Pancreas (tissue), 10 donors: ENCODE measurements around the gene BAK1. TPM values are rescaled to one million over a fixed set of nuclear protein-coding genes. Genes with fewer than 3 reads are reported as not detected.

Experiments
- ATAC-seq, 4 donors: fragments of 200-7000 bp; cut with Tn5 transposase; one replicate each; pipeline versions ENCODE4 v1.8.0 to v1.9.1; 2020; ENCODE audit warnings: mild to moderate bottlenecking in 4 of 4, moderate library complexity in 4 of 4
- DNase-seq, 6 donors: peaks; one replicate each; pipeline ENCODE4 v3.0.0-alpha.2; 2020
- FAIRE-seq: peaks from 2 replicates; lab custom pipeline; 2012; peaks lifted over from hg19 to GRCh38; lab: Jason Lieb, UNC
- H3K27ac ChIP-seq, 4 donors: fragments of 200-600 bp; sonication (generic); 1 replicate in 3 of 4; 2 replicates in 1 of 4; pipeline versions ENCODE4 v1.5.0 to v1.8.0; 2020
- H3K27me3 ChIP-seq, 4 donors: fragments of 200-600 bp; one replicate each; pipeline ENCODE4 v1.8.0; 2021
- H3K36me3 ChIP-seq, 3 donors: fragments of 200-600 bp; sonication (generic) in 1 of 3; one replicate each; pipeline versions ENCODE4 v1.5.0 to v1.8.0; 2020 to 2021
- H3K4me1 ChIP-seq, 3 donors: fragments of 200-600 bp; one replicate each; pipeline ENCODE4 v1.8.0; 2021
- H3K4me3 ChIP-seq, 4 donors: fragments of 200-600 bp; sonication (generic) in 2 of 4; one replicate each; pipeline versions ENCODE4 v1.5.0 to v1.8.0; 2020 to 2021
- H3K9me3 ChIP-seq, 4 donors: fragments of 200-600 bp; one replicate each; pipeline ENCODE4 v1.8.0; 2021
- WGBS, 2 donors: extraction: QIAGEN DNeasy Blood & Tissue Kit; methylation state at CpG; one replicate each; pipeline ENCODE4 v1.1.7; 2013; 5-methylcytosine and 5-hydroxymethylcytosine counted together
- intact Hi-C, 3 donors: fragments of 100-400 bp; cut with DNase I; formaldehyde crosslinking; loops; one replicate each; pipeline versions ENCODE4 v1.11.1 to v1.14.2; 2022
- polyA plus RNA-seq, 2 donors: library from polyadenylated mRNA; stranded (reverse); fragments of 200-250 nt; gene quantifications; one replicate each; pipeline ENCODE4 v1.2.3, GENCODE V29; 2013
- total RNA-seq, 6 donors: library from RNA; stranded (reverse); fragmentation: NEBNext Ultra II Directional in 4 of 6; extraction: Animal tissue kit (Norgen Biotek cat#: 25700) in 4 of 6; gene quantifications; one replicate each; pipeline versions ENCODE4 v1.2.1 to v1.2.4, GENCODE V29; 2021 to 2023
- TF ChIP-seq, protein P1 (sequence below), 4 donors: fragments of 200-600 bp; sonication (generic) in 3 of 4; IDR thresholded peaks; one replicate each; pipeline versions ENCODE4 v1.5.0 to v1.8.0; 2021; ENCODE audit warnings: antibody characterized with exemption in 4 of 4
- donor health status: healthy with polysubstance abuse.
- donor health status: DM: no; HTN: no; CAD: no; lungs with moderate emphysema.
- donor health status: DM: no; HTN: no; CAD: no.
- donor health status: control.
- donor health status: control.
- donor health status: Bipolar disorder and iron deficiency.
- donor health status: DM: yes; HTN: yes; CAD: no.
- donor health status: DM: no; HTN: no; CAD: no.
- donor health status: DM: no; HTN: no; CAD: no.
- donor health status: DM: yes; HTN: yes; CAD: no.

The BAK1 gene
- total and polyA plus RNA-seq, 8 donors, result 5.6 to 11.2 (median 7.3) TPM

DNA sequence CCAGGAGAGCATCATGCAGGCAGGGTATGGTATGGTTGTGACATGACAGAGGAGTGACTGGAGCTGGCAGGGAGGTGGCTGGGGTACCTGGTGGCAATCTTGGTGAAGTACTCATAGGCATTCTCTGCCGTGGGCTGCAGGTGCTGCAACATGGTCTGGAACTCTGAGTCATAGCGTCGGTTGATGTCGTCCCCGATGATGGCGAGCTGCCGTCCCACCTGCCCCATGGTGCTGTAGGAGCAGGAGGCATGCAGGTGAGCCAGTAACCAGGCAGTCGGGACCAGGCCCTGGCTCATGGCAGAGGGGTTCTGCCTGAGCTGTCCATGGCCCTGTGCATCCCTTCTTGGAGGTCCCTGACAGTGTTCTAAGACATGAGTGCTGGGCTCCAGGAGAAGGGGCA lies 4.9 kb downstream of the BAK1 start:
- intact Hi-C loops, result no loop called here
- H3K36me3 ChIP-seq, result peaks cover 0 to 11% (median 4%) of the 10 kb centered on the region in 3 donors
- WGBS, 2 donors, result 92 to 97% methylated on average over 8 of the region's 8 CpGs

DNA sequence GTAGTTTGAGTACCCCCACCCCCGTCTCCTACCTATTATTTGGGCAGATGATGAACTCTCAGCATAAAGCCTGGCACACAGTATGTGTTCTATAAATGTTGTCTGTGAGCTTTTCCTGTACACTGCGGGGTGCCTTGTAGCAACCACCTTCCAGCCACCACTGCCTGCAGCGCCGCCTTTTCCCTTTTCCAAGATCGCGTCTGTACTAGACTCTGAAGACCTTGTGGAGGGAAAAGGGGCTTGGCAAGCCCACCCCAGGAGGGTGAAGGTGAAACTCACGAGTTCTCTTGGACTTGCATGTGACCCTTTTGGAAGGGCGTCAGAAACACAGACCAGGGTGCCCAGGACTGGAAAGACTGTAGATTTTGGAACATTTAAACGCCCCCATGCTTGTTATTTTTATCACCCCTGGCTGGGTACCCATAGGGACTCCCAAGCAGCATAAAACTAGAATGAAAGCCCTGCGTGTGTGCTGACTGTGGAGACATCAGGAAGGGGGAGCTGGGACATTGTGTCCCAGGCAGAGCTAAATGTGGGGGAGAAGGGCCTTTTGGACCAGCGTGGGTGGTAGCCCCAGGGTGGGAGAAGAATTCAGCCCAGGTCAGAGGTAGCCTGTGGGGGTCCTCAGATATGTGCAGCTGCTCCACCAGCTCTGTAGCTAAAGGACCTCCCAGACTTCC lies 8.3 kb downstream of the BAK1 start:
- WGBS, 2 donors, result 50 to 56% methylated on average over 11 of the region's 11 CpGs
- peak overlapping the region; percentile 73 to 85 (median 85) for H3K27ac ChIP-seq
- no peak for FAIRE-seq

More for the DNA sequence above, 4.9 kb downstream of the BAK1 start:
- no peak overlapping the region for H3K4me3 ChIP-seq
- no peak for FAIRE-seq
- ATAC-seq, result no peak
- DNase-seq, result no peak
- H3K4me1 ChIP-seq, result peaks cover 0 to 15% (median 10%) of the 10 kb centered on the region in 3 donors
- TF ChIP-seq, protein P1, sequence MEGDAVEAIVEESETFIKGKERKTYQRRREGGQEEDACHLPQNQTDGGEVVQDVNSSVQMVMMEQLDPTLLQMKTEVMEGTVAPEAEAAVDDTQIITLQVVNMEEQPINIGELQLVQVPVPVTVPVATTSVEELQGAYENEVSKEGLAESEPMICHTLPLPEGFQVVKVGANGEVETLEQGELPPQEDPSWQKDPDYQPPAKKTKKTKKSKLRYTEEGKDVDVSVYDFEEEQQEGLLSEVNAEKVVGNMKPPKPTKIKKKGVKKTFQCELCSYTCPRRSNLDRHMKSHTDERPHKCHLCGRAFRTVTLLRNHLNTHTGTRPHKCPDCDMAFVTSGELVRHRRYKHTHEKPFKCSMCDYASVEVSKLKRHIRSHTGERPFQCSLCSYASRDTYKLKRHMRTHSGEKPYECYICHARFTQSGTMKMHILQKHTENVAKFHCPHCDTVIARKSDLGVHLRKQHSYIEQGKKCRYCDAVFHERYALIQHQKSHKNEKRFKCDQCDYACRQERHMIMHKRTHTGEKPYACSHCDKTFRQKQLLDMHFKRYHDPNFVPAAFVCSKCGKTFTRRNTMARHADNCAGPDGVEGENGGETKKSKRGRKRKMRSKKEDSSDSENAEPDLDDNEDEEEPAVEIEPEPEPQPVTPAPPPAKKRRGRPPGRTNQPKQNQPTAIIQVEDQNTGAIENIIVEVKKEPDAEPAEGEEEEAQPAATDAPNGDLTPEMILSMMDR (IDR thresholded peaks at IDR 0.05), result no peak
- no peak overlapping the region for H3K27ac ChIP-seq
- H3K9me3 ChIP-seq, result no peaks in the 10 kb centered on the region
- H3K27me3 ChIP-seq, result no peaks in the 10 kb centered on the region

DNA sequence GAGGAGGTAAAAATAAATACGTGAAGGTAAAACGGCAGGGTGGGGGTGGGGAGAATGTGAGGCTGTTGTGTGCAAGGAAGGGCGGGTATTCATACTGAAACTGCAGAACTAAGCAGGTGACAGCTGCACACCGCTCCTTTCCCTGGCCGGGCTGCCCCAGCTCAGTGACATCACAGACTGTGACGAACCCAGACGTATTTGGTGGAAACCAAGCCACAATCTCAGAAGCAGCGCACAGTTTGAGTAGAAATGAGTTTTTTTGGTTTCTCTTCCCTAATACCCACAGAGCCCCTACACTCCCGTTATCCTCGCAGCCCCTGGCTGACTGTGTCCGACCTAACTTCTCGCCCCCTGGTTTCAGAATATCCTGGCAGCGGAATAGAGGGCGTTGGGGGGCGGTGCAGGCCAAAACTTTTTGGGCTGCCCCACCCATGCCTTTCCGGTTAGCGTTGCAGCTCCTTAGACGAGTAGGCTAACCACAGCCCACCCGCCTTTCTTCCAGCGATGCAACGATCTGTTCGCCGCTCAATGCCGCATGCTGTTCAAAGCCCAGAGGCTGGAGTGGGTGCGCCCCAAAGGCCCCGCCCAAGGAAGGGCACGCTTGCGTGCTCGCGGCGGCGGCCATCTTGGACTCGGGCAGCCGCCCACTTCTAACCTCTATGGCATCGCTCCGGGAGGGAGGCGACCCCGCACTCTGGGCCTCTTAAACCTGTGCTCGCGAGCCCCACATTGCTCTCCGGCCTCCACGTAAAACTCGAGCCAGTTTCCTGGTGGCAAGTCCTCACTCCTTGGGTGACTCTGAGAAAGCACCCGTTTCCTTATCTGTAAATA lies 9.1 kb downstream of the BAK1 start:
- Histone ChIP-seq H3K9me3 (no peaks in the 10 kb centered on the region), H3K27ac (peak overlapping the region; percentile 73 to 85 (median 85)), H3K36me3 (peaks cover 0 to 11% (median 4%) of the 10 kb centered on the region in 3 donors), H3K4me3 (peak overlapping the region; percentile 36 to 76 (median 58)), H3K27me3 (no peaks in the 10 kb centered on the region), H3K4me1 (peaks cover 0 to 4% (median 0%) of the 10 kb centered on the region in 3 donors)
- peak; percentile 96 to 98 (median 98) for ATAC-seq
- WGBS, 2 donors, result 0% methylated on average over 43 to 44 of the region's 44 CpGs
- TF ChIP-seq, protein P1 (IDR thresholded peaks at IDR 0.05), result no peak
- FAIRE-seq, result no peak
- intact Hi-C loops, result no loop called here
- DNase-seq, result peak; percentile 74 to 93 (median 83)

More for the DNA sequence above, 8.3 kb downstream of the BAK1 start:
- DNase-seq, result no peak
- no peaks in the 10 kb centered on the region for H3K9me3 ChIP-seq
- TF ChIP-seq, protein P1 (IDR thresholded peaks at IDR 0.05), result no peak
- peak overlapping the region; percentile 36 to 76 (median 58) for H3K4me3 ChIP-seq
- peak in 3 of 4 donors; percentile 8 to 24 (median 11) for ATAC-seq
- intact Hi-C loops, result no loop called here
- peaks cover 0 to 4% (median 0%) of the 10 kb centered on the region in 3 donors for H3K4me1 ChIP-seq
- no peaks in the 10 kb centered on the region for H3K27me3 ChIP-seq
- peaks cover 0 to 11% (median 4%) of the 10 kb centered on the region in 3 donors for H3K36me3 ChIP-seq

DNA sequence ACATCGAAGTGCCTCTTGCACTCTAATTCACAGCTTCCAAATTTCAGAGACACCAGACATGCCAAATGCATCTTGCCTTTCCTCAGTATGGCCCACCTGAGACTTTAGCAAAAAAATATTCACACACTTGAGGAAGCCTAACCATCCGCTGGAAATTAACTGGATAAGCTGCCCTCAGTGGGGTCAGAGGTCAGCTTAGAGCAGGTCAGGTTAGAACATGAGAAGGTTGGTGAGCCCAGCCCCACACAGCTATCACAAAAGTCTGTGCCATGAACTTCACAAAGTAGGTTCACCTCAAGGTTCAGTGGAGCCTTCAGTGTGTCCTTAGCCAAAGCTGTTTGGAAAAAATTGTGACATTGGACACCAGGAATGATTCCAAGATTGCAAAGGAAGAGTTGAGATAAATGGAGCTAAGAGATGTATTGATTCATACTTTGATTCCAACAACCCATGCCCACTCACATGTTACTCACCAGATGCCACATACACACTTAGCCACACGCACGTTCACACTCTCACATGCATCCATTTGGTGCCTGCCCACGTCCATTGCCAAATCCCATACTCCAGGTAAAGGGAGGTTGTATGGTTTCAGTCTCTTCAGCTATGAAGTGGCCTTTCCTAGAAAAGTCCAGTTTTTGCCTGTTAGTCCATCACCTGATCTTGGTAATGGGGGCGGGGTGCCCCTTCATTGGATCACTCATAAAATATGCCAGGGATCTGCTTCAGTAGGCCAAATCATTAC lies 11.1 kb downstream of the BAK1 start:
- intact Hi-C loops, result no loop called here

More for the DNA sequence above, 11.1 kb downstream of the BAK1 start:
- Histone ChIP-seq H3K4me3 (no peak overlapping the region), H3K27ac (no peak overlapping the region), H3K9me3 (no peaks in the 10 kb centered on the region), H3K27me3 (no peaks in the 10 kb centered on the region), H3K4me1 (peaks cover 0 to 4% (median 0%) of the 10 kb centered on the region in 3 donors), H3K36me3 (no peaks in the 10 kb centered on the region)
- WGBS, 2 donors, result 96% methylated on average over 6 of the region's 6 CpGs
- TF ChIP-seq, protein P1 (IDR thresholded peaks at IDR 0.05), result no peak
- ATAC-seq, result no peak
- no peak for FAIRE-seq
- DNase-seq, result peak in 1 of 6 donors; percentile 6
